OCI-LY3 (cell line): ENCODE data around the gene ABHD17C.

Source experiments
- H2AFZ ChIP-seq: fragments of 200-600, 300-600 bp; shearing (Covaris generic); 2 replicates; pipeline ENCODE4 v1.6.0; 2014; ENCODE audit warnings: antibody characterized with exemption, low read depth, low read length
- H3K27ac ChIP-seq: fragments of 200-600, 300-600 bp; sonication (generic); 2 replicates; pipeline ENCODE4 v1.5.1; 2014; ENCODE audit warnings: mild to moderate bottlenecking, low read length, moderate library complexity, mixed read lengths
- H3K27me3 ChIP-seq: fragments of 200-600, 300-600 bp; sonication (generic); 2 replicates; pipeline ENCODE4 v1.6.1; 2014; ENCODE audit warnings: low read depth, low read length, mixed read lengths
- H3K36me3 ChIP-seq: fragments of 200-600, 300-600 bp; sonication (generic); replicated peaks from 2 replicates; pipeline ENCODE3; 2014; ENCODE audit warnings: low read depth, low read length, mixed read lengths
- H3K4me1 ChIP-seq: fragments of 300-600, 200-600 bp; sonication (generic); 2 replicates; pipeline ENCODE4 v1.6.1; 2014; ENCODE audit warnings: low read length, mixed read lengths
- H3K4me2 ChIP-seq: fragments of 200-600, 300-600 bp; sonication (generic); 2 replicates; pipeline ENCODE4 v1.6.1; 2014; ENCODE audit warnings: low read length, mixed read lengths
- H3K4me3 ChIP-seq: fragments of 300-600, 200-600 bp; sonication (generic); 2 replicates; pipeline ENCODE4 v1.5.1; 2014; ENCODE audit warnings: antibody characterized with exemption, mild to moderate bottlenecking, low read length, moderate library complexity
- H3K79me2 ChIP-seq: fragments of 300-600, 200-600 bp; shearing (Covaris generic); 2 replicates; pipeline ENCODE4 v1.6.1; 2014; ENCODE audit warnings: mild to moderate bottlenecking, low read length, mixed read lengths
- H3K9ac ChIP-seq: fragments of 300-600, 200-600 bp; shearing (Covaris generic); 2 replicates; pipeline ENCODE4 v1.6.0; 2014; ENCODE audit warnings: mild to moderate bottlenecking, low read length, moderate library complexity
- H3K9me3 ChIP-seq: fragments of 200-600, 300-600 bp; shearing (Covaris generic); 2 replicates; pipeline ENCODE4 v1.6.1; 2014; ENCODE audit warnings: low read length, mixed read lengths; ENCODE audit not compliant: insufficient read depth
- H4K20me1 ChIP-seq: fragments of 200-600, 300-600 bp; sonication (generic); 2 replicates; pipeline ENCODE4 v1.6.1; 2016; ENCODE audit warnings: low read length, mixed read lengths; ENCODE audit not compliant: insufficient read depth
- CTCF ChIP-seq: fragments of 200-600, 300-600 bp; sonication (generic); IDR thresholded peaks from 2 replicates; pipeline ENCODE4 v1.5.1; 2014; ENCODE audit warnings: antibody characterized with exemption, low read length, low read depth
- EZH2phosphoT487 ChIP-seq: fragments of 200-600 bp; shearing (Covaris generic); IDR thresholded peaks from 2 replicates; pipeline ENCODE4 v1.6.1; 2018; ENCODE audit warnings: antibody characterized with exemption, mixed run types, low read depth

ABHD17C gene

GRCh38 chr15:80744826-80745225, 49.7 kb downstream of the ABHD17C start:
- H3K4me3 ChIP-seq: no peak overlapping the region
- H2AFZ ChIP-seq: no peak overlapping the region
- H3K27me3 ChIP-seq: no peaks in the 10 kb centered on the region
- TF ChIP-seq EZH2phosphoT487 (no peak), CTCF (no peak)
- peaks cover 3% of the 10 kb centered on the region for H3K36me3 ChIP-seq
- no peak overlapping the region for H3K9ac ChIP-seq
- no peak overlapping the region for H3K27ac ChIP-seq
- no peaks in the 10 kb centered on the region for H3K4me1 ChIP-seq
- H4K20me1 ChIP-seq: peaks cover 24% of the 10 kb centered on the region
- H3K9me3 ChIP-seq: no peaks in the 10 kb centered on the region
- no peak overlapping the region for H3K4me2 ChIP-seq
- peaks cover 67% of the 10 kb centered on the region for H3K79me2 ChIP-seq

GRCh38 chr15:80745888-80746287, 50.8 kb downstream of the ABHD17C start:
- no peak for TF ChIP-seq EZH2phosphoT487
- no peak for TF ChIP-seq CTCF
- no peak overlapping the region for H3K27ac ChIP-seq
- H3K4me3 ChIP-seq: no peak overlapping the region
- H3K9ac ChIP-seq: no peak overlapping the region
- H3K36me3 ChIP-seq: peaks cover 12% of the 10 kb centered on the region
- peaks cover 18% of the 10 kb centered on the region for H4K20me1 ChIP-seq
- no peak overlapping the region for H3K4me2 ChIP-seq
- peaks cover 58% of the 10 kb centered on the region for H3K79me2 ChIP-seq
- H3K4me1 ChIP-seq: no peaks in the 10 kb centered on the region
- no peaks in the 10 kb centered on the region for H3K27me3 ChIP-seq
- no peaks in the 10 kb centered on the region for H3K9me3 ChIP-seq
- no peak overlapping the region for H2AFZ ChIP-seq

GRCh38 chr15:80747317-80748053, 52.4 kb downstream of the ABHD17C start:
- Histone ChIP-seq H4K20me1 (peaks cover 11% of the 10 kb centered on the region), H3K9ac (no peak overlapping the region), H3K36me3 (peaks cover 12% of the 10 kb centered on the region), H3K27ac (no peak overlapping the region), H3K9me3 (no peaks in the 10 kb centered on the region), H3K79me2 (peaks cover 42% of the 10 kb centered on the region), H3K4me3 (no peak overlapping the region), H3K4me1 (no peaks in the 10 kb centered on the region), H3K4me2 (no peak overlapping the region), H3K27me3 (no peaks in the 10 kb centered on the region), H2AFZ (no peak overlapping the region)
- TF ChIP-seq EZH2phosphoT487: no peak
- no peak for TF ChIP-seq CTCF

- TF ChIP-seq EZH2phosphoT487 (no peak), CTCF (no peak)
- H4K20me1 ChIP-seq: peaks cover 11% of the 10 kb centered on the region
- H3K9me3 ChIP-seq: no peaks in the 10 kb centered on the region
- H3K4me2 ChIP-seq: no peak overlapping the region
- H3K4me1 ChIP-seq: no peaks in the 10 kb centered on the region
- H3K36me3 ChIP-seq: peaks cover 21% of the 10 kb centered on the region
- H3K27ac ChIP-seq: no peak overlapping the region
- no peak overlapping the region for H2AFZ ChIP-seq
- H3K4me3 ChIP-seq: no peak overlapping the region
- H3K9ac ChIP-seq: no peak overlapping the region
- no peaks in the 10 kb centered on the region for H3K27me3 ChIP-seq
- peaks cover 32% of the 10 kb centered on the region for H3K79me2 ChIP-seq
Observed at GRCh38 chr15:80749589-80749988, 54.5 kb downstream of the ABHD17C start.
